ENCODE measurements around the gene HOXC10. TPM values are rescaled to one million over a fixed set of nuclear protein-coding genes. Genes with fewer than 3 reads are reported as not detected.

The HOXC10 gene
- total RNA-seq, 1 donor from 2014 or later = 0.96 TPM

- H3K9me3 Mint-ChIP-seq = no peaks in the 10 kb centered on the region
- no peak for DNase-seq (ENCODE audit: low spot score in 2 of 2, unreplicated experiment in 2 of 2)
- TF ChIP-seq, protein P1, sequence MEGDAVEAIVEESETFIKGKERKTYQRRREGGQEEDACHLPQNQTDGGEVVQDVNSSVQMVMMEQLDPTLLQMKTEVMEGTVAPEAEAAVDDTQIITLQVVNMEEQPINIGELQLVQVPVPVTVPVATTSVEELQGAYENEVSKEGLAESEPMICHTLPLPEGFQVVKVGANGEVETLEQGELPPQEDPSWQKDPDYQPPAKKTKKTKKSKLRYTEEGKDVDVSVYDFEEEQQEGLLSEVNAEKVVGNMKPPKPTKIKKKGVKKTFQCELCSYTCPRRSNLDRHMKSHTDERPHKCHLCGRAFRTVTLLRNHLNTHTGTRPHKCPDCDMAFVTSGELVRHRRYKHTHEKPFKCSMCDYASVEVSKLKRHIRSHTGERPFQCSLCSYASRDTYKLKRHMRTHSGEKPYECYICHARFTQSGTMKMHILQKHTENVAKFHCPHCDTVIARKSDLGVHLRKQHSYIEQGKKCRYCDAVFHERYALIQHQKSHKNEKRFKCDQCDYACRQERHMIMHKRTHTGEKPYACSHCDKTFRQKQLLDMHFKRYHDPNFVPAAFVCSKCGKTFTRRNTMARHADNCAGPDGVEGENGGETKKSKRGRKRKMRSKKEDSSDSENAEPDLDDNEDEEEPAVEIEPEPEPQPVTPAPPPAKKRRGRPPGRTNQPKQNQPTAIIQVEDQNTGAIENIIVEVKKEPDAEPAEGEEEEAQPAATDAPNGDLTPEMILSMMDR (IDR thresholded peaks at IDR 0.05; ENCODE audit: unreplicated experiment) = no peak
- peaks cover 100% of the 10 kb centered on the region for H3K27me3 Mint-ChIP-seq (ENCODE audit: low read depth)
- peak overlapping the region; percentile 59 for H3K27ac Mint-ChIP-seq
- peak overlapping the region; percentile 52 for H3K4me3 Mint-ChIP-seq
- H3K4me1 Mint-ChIP-seq = peaks cover 19% of the 10 kb centered on the region
- H3K36me3 Mint-ChIP-seq = peaks cover 3% of the 10 kb centered on the region
These were observed 697 bp downstream of the HOXC10 start for GRCh38 chr12:53985692-53985993.

GRCh38 chr12:53985994-53986685 is 1.2 kb downstream of the HOXC10 start:
- no peak for DNase-seq (ENCODE audit: low spot score in 2 of 2, unreplicated experiment in 2 of 2)
- TF ChIP-seq, protein P1 (IDR thresholded peaks at IDR 0.05; ENCODE audit: unreplicated experiment) = no peak
- Mint-ChIP-seq H3K4me1 (peaks cover 19% of the 10 kb centered on the region), H3K4me3 (peak overlapping the region; percentile 43), H3K36me3 (no peaks in the 10 kb centered on the region), H3K9me3 (no peaks in the 10 kb centered on the region), H3K27me3 (ENCODE audit: low read depth) (peaks cover 100% of the 10 kb centered on the region), H3K27ac (no peak overlapping the region)

DNA sequence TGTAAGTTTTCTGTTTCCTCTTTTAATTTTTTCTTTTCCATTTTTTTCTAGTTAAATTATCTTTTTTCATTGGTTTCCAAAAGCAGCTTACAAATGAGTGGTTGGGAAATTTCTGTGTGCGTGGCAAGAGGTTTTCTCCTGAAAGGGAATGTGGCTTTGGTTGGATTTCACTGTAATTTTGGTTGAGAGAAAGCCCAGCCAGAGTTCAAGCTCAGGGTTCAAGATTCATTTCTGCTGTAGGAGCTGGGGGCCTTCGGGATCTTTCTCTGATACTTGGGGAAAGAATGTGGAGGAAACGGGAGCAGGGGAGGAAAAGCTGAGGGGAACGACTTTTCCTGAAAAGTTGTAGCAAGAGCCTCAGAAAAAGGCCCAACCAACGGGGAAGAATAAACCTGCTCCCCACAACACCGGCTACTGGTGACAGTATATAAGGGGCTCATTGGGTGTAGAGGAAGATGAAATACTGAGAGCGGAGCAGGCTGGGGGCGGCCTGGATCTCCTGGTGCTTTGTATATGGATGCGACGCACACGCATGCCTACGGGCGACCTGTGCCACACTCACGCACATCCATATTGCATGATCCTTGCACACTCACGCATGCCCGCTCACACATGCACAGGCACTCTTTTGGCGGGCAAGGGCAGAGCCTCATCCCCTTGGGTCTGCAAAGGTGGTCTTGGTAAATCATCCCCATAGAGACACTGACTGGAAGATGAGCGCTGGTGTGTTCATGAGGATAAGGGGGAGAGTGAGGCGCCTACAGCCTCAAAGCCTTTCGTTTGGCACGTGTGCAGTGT is 1.9 kb downstream of the HOXC10 start:
- no peaks in the 10 kb centered on the region for H3K36me3 Mint-ChIP-seq
- TF ChIP-seq, protein P1 (IDR thresholded peaks at IDR 0.05; ENCODE audit: unreplicated experiment) = no peak
- peaks cover 19% of the 10 kb centered on the region for H3K4me1 Mint-ChIP-seq
- H3K27me3 Mint-ChIP-seq (ENCODE audit: low read depth) = peaks cover 100% of the 10 kb centered on the region
- H3K27ac Mint-ChIP-seq = no peak overlapping the region
- DNase-seq (ENCODE audit: low spot score in 2 of 2, unreplicated experiment in 2 of 2) = no peak
- no peaks in the 10 kb centered on the region for H3K9me3 Mint-ChIP-seq
- peak overlapping the region; percentile 43 for H3K4me3 Mint-ChIP-seq

DNA sequence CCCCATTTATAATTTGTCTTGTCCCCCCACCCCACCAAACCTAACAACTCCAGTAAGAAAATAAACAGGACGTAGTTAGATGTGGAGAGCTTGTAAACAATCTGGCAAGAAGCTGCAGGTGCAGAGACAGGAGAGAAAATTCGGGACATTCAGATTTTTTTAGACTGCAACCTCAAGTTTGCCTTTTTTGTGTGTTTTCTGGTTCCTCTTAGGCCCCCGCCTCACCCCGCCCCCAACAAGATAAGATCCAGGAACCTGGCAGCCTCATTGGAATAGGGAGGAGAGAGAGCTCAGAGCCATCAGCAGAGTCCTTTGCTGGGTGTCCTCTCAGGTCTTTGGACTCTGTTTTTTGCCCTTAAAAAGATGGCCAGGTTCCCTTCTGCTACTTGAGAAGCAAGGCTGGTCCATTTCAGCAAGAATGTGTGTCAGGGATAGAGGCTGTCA is 2.9 kb downstream of the HOXC10 start:
- H3K4me3 Mint-ChIP-seq = no peak overlapping the region
- peaks cover 100% of the 10 kb centered on the region for H3K27me3 Mint-ChIP-seq (ENCODE audit: low read depth)
- H3K4me1 Mint-ChIP-seq = peaks cover 19% of the 10 kb centered on the region
- H3K27ac Mint-ChIP-seq = no peak overlapping the region
- DNase-seq (ENCODE audit: low spot score in 2 of 2, unreplicated experiment in 2 of 2) = no peak
- no peaks in the 10 kb centered on the region for H3K36me3 Mint-ChIP-seq
- TF ChIP-seq, protein P1 (IDR thresholded peaks at IDR 0.05; ENCODE audit: unreplicated experiment) = no peak
- no peaks in the 10 kb centered on the region for H3K9me3 Mint-ChIP-seq

GRCh38 chr12:53988541-53989226 is 3.7 kb downstream of the HOXC10 start:
- TF ChIP-seq, protein P1 (IDR thresholded peaks at IDR 0.05; ENCODE audit: unreplicated experiment) = no peak
- peaks cover 19% of the 10 kb centered on the region for H3K4me1 Mint-ChIP-seq
- H3K9me3 Mint-ChIP-seq = no peaks in the 10 kb centered on the region
- no peaks in the 10 kb centered on the region for H3K36me3 Mint-ChIP-seq
- no peak for DNase-seq (ENCODE audit: low spot score in 2 of 2, unreplicated experiment in 2 of 2)
- peaks cover 100% of the 10 kb centered on the region for H3K27me3 Mint-ChIP-seq (ENCODE audit: low read depth)
- H3K27ac Mint-ChIP-seq = no peak overlapping the region
- H3K4me3 Mint-ChIP-seq = no peak overlapping the region

Data from mesothelial cell of epicardium (in vitro differentiated cells).